HL-60 (cell line): ENCODE measurements around the gene LRRC7.

Experiments used
- DNase-seq, 2 experiments: peaks; one replicate each; pipeline ENCODE4 v3.0.0-alpha.2; 2010 to 2020; ENCODE audit warnings: low read depth in 1 of 2, low spot score in 1 of 2
- H3K27ac ChIP-seq: fragments of 250-450 bp; sonication (Bioruptor Pico); replicated peaks from 2 replicates; pipeline ENCODE4 v1.5.1; 2020; ENCODE audit warnings: mild to moderate bottlenecking, moderate library complexity
- H3K27me3 ChIP-seq: fragments of 250-450 bp; sonication (Bioruptor Pico); 2 replicates; pipeline ENCODE4 v1.5.1; 2021; ENCODE audit warnings: mild to moderate bottlenecking, moderate library complexity; ENCODE audit not compliant: insufficient read depth, poor library complexity, severe bottlenecking
- H3K4me3 ChIP-seq: replicated peaks from 2 replicates; pipeline ENCODE4 v1.5.1; 2011; ENCODE audit warnings: mild to moderate bottlenecking, control low read depth, low read length; ENCODE audit not compliant: insufficient read depth
- GABPA ChIP-seq: IDR thresholded peaks from 2 replicates; pipeline ENCODE4 v1.6.1; 2012; ENCODE audit warnings: low read depth
- POLR2AphosphoS5 ChIP-seq: IDR thresholded peaks from 2 replicates; pipeline ENCODE4 v1.6.1; 2012; ENCODE audit warnings: low read depth
- SPI1 ChIP-seq: IDR thresholded peaks from 2 replicates; pipeline ENCODE4 v1.6.1; 2012; ENCODE audit warnings: low read depth, mild to moderate bottlenecking, borderline replicate concordance
- TF ChIP-seq, protein P1 (sequence below): IDR thresholded peaks from 2 replicates; pipeline ENCODE4 v1.6.1; 2012; ENCODE audit warnings: low read depth; ENCODE audit not compliant: insufficient replicate concordance
- TF ChIP-seq, protein P2 (sequence below): IDR thresholded peaks from one replicate; pipeline ENCODE4 v1.5.1; 2011; ENCODE audit warnings: low read length, control low read depth, inconsistent platforms; ENCODE audit not compliant: insufficient read depth

Gene LRRC7

DNA sequence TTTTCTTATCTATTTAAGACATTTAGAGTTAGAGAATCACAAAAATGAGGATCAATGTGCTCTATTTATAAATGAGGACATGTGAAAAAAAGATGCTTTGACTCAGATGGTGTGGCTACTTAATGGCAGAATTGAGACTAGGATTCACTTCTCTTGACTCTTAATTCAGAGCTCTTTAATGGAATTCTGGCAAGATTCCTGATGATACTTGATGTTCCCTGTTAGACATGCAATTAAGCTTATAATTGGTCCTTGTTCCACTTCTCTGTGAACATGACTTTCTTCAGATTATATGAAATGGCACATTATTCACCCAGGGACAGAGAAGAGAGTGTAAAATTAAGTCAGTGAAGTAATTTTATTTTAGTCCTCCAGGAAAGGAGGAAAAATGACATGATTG, 165.3 kb downstream of the LRRC7 start:
- no peaks in the 10 kb centered on the region for H3K27me3 ChIP-seq
- no peak overlapping the region for H3K4me3 ChIP-seq
- H3K27ac ChIP-seq, result no peak overlapping the region
- TF ChIP-seq SPI1 (no peak), POLR2AphosphoS5 (no peak), GABPA (no peak)
- TF ChIP-seq, protein P1, sequence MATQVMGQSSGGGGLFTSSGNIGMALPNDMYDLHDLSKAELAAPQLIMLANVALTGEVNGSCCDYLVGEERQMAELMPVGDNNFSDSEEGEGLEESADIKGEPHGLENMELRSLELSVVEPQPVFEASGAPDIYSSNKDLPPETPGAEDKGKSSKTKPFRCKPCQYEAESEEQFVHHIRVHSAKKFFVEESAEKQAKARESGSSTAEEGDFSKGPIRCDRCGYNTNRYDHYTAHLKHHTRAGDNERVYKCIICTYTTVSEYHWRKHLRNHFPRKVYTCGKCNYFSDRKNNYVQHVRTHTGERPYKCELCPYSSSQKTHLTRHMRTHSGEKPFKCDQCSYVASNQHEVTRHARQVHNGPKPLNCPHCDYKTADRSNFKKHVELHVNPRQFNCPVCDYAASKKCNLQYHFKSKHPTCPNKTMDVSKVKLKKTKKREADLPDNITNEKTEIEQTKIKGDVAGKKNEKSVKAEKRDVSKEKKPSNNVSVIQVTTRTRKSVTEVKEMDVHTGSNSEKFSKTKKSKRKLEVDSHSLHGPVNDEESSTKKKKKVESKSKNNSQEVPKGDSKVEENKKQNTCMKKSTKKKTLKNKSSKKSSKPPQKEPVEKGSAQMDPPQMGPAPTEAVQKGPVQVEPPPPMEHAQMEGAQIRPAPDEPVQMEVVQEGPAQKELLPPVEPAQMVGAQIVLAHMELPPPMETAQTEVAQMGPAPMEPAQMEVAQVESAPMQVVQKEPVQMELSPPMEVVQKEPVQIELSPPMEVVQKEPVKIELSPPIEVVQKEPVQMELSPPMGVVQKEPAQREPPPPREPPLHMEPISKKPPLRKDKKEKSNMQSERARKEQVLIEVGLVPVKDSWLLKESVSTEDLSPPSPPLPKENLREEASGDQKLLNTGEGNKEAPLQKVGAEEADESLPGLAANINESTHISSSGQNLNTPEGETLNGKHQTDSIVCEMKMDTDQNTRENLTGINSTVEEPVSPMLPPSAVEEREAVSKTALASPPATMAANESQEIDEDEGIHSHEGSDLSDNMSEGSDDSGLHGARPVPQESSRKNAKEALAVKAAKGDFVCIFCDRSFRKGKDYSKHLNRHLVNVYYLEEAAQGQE, result no peak
- TF ChIP-seq, protein P2, sequence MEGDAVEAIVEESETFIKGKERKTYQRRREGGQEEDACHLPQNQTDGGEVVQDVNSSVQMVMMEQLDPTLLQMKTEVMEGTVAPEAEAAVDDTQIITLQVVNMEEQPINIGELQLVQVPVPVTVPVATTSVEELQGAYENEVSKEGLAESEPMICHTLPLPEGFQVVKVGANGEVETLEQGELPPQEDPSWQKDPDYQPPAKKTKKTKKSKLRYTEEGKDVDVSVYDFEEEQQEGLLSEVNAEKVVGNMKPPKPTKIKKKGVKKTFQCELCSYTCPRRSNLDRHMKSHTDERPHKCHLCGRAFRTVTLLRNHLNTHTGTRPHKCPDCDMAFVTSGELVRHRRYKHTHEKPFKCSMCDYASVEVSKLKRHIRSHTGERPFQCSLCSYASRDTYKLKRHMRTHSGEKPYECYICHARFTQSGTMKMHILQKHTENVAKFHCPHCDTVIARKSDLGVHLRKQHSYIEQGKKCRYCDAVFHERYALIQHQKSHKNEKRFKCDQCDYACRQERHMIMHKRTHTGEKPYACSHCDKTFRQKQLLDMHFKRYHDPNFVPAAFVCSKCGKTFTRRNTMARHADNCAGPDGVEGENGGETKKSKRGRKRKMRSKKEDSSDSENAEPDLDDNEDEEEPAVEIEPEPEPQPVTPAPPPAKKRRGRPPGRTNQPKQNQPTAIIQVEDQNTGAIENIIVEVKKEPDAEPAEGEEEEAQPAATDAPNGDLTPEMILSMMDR, result no peak
- DNase-seq, result no peak

DNA sequence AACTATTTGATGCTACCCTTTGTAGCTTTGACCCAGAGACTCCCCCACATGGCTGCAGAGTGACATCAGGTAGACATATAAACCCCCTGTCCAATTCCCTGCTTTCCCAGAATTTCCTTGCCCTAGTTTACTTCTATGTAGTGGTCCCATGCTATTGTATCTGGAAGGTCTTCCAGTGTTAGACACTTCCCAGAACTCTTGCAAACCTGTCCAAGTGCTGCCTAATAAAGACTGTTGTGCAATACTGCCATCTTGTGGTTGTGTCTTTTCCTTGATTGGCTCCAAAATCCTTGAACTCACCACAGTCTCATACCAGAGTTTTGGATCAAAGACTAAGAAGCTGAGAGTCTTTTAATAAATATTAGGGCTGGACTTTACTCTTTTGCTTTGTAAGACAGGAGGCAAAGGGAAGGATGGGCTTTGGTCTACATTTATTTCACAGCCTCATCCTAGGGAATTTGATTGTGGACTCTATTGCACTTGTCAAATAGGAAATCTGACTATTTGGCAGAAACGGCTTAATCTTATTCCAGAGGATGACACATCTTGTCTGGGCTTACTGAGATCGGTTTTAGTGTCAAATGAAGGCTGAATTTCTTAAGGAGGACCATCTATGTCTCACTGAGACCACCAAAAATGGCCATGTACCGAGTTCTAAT, 169.9 kb downstream of the LRRC7 start:
- no peak overlapping the region for H3K4me3 ChIP-seq
- H3K27me3 ChIP-seq, result no peaks in the 10 kb centered on the region
- no peak overlapping the region for H3K27ac ChIP-seq
- DNase-seq, result peak; percentile 22 to 42
- TF ChIP-seq, protein P2, result peak; percentile 32
- no peak for TF ChIP-seq GABPA

DNA sequence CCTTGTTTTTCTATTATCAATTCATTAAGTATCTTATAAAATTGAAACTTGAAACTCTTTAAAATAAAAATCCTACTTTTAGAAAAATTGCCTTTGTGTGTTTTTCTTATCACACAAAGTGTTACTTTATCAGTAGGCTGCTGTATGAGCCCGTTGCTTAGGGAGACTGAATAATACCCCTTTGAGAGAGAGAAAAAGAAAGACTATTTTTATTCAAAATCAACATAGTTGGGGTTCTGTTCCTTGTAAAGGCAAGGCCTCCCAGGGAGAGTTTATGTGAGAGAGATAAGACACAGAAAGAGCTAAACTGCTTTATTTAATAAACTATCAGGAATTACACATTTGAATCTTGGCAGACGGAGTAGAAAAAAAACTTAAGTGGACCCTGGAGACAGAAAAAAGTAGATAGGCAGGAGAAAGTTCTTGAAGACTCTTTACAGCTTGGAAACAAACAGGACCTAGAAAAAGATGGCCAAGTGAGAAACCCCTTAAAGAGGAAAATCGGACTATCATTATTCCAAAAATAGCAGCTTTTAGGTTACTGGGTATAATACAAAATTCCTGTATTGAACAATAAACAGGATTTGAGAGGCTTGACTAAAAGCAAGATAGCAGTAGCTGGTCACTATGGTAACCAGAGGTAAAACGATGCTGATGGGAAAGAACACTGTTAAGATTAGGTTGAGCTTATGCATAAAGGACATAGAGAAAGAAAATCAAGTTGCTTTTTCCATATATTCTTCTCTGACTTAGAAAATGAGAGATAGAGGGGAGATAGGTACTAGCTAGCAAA, 170.9 kb downstream of the LRRC7 start:
- no peak for DNase-seq
- Histone ChIP-seq H3K4me3 (no peak overlapping the region), H3K27ac (no peak overlapping the region), H3K27me3 (no peaks in the 10 kb centered on the region)
- TF ChIP-seq GABPA (no peak), POLR2AphosphoS5 (no peak), SPI1 (no peak)
- TF ChIP-seq, protein P2, result no peak
- TF ChIP-seq, protein P1, result no peak
